ENCODE results near the gene UBR3.

DNA sequence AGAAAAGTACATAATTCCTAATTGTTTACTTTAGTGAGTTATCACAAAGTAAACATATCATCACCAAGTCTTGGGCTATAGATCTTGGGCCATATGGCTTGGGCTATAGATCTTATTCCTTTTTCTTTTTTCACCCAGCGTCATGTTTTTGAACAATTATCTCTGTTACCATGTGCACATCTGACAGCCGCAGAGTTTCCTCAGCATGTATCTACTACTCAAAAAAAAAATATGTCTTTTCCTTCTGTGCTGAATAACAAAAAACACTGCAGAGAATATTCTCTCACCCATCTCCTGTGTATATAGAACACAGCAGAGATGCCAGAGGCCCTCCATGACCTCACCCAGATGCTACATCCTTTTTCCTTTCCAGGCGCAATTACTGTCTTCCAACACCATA, 274.5 kb downstream of the UBR3 start:
- TF ChIP-seq, protein P1, sequence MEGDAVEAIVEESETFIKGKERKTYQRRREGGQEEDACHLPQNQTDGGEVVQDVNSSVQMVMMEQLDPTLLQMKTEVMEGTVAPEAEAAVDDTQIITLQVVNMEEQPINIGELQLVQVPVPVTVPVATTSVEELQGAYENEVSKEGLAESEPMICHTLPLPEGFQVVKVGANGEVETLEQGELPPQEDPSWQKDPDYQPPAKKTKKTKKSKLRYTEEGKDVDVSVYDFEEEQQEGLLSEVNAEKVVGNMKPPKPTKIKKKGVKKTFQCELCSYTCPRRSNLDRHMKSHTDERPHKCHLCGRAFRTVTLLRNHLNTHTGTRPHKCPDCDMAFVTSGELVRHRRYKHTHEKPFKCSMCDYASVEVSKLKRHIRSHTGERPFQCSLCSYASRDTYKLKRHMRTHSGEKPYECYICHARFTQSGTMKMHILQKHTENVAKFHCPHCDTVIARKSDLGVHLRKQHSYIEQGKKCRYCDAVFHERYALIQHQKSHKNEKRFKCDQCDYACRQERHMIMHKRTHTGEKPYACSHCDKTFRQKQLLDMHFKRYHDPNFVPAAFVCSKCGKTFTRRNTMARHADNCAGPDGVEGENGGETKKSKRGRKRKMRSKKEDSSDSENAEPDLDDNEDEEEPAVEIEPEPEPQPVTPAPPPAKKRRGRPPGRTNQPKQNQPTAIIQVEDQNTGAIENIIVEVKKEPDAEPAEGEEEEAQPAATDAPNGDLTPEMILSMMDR (IDR thresholded peaks at IDR 0.05; ENCODE audit: poor library complexity, severe bottlenecking) = no peak
- TF ChIP-seq SMC3 (conservative IDR thresholded peaks at IDR 0.05; ENCODE audit: poor library complexity) = no peak
- no peak for TF ChIP-seq RAD21 (conservative IDR thresholded peaks at IDR 0.05)
- no peak for TF ChIP-seq TAF1 (IDR thresholded peaks at IDR 0.05; ENCODE audit: low read depth)
- TF ChIP-seq EP300 (conservative IDR thresholded peaks at IDR 0.05; ENCODE audit: poor library complexity, severe bottlenecking) = no peak
- no peak for TF ChIP-seq POLR2AphosphoS5 (IDR thresholded peaks at IDR 0.05)
- no peak for TF ChIP-seq EZH2 (IDR thresholded peaks at IDR 0.05; ENCODE audit: borderline replicate concordance, insufficient read depth, low read length, poor library complexity, severe bottlenecking)
- TF ChIP-seq, protein P2, sequence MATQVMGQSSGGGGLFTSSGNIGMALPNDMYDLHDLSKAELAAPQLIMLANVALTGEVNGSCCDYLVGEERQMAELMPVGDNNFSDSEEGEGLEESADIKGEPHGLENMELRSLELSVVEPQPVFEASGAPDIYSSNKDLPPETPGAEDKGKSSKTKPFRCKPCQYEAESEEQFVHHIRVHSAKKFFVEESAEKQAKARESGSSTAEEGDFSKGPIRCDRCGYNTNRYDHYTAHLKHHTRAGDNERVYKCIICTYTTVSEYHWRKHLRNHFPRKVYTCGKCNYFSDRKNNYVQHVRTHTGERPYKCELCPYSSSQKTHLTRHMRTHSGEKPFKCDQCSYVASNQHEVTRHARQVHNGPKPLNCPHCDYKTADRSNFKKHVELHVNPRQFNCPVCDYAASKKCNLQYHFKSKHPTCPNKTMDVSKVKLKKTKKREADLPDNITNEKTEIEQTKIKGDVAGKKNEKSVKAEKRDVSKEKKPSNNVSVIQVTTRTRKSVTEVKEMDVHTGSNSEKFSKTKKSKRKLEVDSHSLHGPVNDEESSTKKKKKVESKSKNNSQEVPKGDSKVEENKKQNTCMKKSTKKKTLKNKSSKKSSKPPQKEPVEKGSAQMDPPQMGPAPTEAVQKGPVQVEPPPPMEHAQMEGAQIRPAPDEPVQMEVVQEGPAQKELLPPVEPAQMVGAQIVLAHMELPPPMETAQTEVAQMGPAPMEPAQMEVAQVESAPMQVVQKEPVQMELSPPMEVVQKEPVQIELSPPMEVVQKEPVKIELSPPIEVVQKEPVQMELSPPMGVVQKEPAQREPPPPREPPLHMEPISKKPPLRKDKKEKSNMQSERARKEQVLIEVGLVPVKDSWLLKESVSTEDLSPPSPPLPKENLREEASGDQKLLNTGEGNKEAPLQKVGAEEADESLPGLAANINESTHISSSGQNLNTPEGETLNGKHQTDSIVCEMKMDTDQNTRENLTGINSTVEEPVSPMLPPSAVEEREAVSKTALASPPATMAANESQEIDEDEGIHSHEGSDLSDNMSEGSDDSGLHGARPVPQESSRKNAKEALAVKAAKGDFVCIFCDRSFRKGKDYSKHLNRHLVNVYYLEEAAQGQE (IDR thresholded peaks at IDR 0.05; ENCODE audit: borderline replicate concordance) = no peak
